ENCODE measurements around the gene GULP1.

DNA sequence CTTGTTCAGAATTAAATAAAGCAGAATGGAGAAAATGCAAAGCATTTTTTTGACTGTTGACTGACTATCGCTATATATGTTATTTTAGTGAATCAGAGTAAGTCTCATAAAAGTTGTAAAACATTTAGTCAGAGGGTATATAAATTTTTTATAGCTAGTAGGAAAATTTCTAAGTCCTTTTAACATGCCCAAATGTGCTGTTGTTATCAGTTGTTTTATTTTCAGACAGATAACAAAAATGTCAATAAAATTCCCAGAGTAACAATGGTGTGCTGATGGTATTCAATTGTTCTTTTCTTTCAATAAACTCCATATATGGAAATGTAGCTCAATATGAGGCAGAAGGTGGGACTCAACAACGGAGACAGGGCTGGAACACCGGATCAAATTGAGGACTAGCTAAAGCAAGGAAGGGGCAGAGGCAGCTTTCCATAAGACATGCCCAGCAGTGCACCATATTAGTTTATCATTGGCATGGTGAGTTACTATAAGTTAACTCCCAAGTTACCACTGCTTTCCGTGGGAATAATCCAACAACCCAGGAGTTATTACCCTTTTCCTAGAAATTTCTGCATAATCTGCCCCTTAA, 26.6 kb downstream of the GULP1 start:
- TF ChIP-seq, protein P1, sequence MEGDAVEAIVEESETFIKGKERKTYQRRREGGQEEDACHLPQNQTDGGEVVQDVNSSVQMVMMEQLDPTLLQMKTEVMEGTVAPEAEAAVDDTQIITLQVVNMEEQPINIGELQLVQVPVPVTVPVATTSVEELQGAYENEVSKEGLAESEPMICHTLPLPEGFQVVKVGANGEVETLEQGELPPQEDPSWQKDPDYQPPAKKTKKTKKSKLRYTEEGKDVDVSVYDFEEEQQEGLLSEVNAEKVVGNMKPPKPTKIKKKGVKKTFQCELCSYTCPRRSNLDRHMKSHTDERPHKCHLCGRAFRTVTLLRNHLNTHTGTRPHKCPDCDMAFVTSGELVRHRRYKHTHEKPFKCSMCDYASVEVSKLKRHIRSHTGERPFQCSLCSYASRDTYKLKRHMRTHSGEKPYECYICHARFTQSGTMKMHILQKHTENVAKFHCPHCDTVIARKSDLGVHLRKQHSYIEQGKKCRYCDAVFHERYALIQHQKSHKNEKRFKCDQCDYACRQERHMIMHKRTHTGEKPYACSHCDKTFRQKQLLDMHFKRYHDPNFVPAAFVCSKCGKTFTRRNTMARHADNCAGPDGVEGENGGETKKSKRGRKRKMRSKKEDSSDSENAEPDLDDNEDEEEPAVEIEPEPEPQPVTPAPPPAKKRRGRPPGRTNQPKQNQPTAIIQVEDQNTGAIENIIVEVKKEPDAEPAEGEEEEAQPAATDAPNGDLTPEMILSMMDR (IDR thresholded peaks at IDR 0.05 in 8 of 11, conservative IDR thresholded peaks at IDR 0.05 in 3 of 11) = no peak
- TF ChIP-seq POLR2A (IDR thresholded peaks at IDR 0.05) (no peak), POLR2AphosphoS5 (IDR thresholded peaks at IDR 0.05) (no peak)

Measured in spleen (tissue), 7 donors.